Colonic mucosa (tissue), 4 donors: Measurements from ENCODE around the gene TARDBP. TPM values are rescaled to one million over a fixed set of nuclear protein-coding genes. Genes with fewer than 3 reads are reported as not detected.
"Not testable (repeated sequence)": the region's sequence is repeated elsewhere in the genome, so short reads cannot be mapped to it uniquely, and the experiment has no call there.

Experiments
- DNase-seq: peaks from one replicate; pipeline ENCODE4 v3.0.0-alpha.2; 2020
- H3K27ac ChIP-seq: fragments of 200-600 bp; one replicate; pipeline ENCODE4 v1.8.0; 2021
- H3K27me3 ChIP-seq: fragments of 200-600 bp; one replicate; pipeline ENCODE4 v1.8.0; 2021
- H3K36me3 ChIP-seq: fragments of 200-600 bp; one replicate; pipeline ENCODE4 v1.8.0; 2021
- H3K4me1 ChIP-seq: fragments of 200-600 bp; one replicate; pipeline ENCODE4 v1.8.0; 2021; ENCODE audit warnings: mild to moderate bottlenecking
- H3K4me3 ChIP-seq: fragments of 200-600 bp; one replicate; pipeline ENCODE4 v1.8.0; 2021
- H3K9ac ChIP-seq, 2 donors: one replicate each; pipeline ENCODE4 v1.7.0; 2013; ENCODE audit warnings: control low read depth in 2 of 2, low read depth in 2 of 2, low read length in 2 of 2
- H3K9me3 ChIP-seq: fragments of 200-600 bp; one replicate; pipeline ENCODE4 v1.8.0; 2021
- CTCF ChIP-seq: fragments of 200-600 bp; IDR thresholded peaks from one replicate; pipeline ENCODE4 v1.8.0; 2022; ENCODE audit warnings: antibody characterized with exemption, mild to moderate bottlenecking
- intact Hi-C: fragments of 100-400 bp; cut with DNase I; formaldehyde crosslinking; loops from one replicate; pipeline ENCODE4 v1.14.1; 2022
- total RNA-seq, 2 donors: library from RNA; stranded (reverse); fragmentation: NEBNext Ultra II Directional in 1 of 2; extraction: Animal tissue kit (Norgen Biotek cat#: 25700) in 1 of 2; gene quantifications; one replicate each; pipeline ENCODE4 v1.2.1, GENCODE V29; 2021
- donor health status: healthy.
- donor health status: DM: no; HTN: no; CAD: no.
- donor health status: DM: no; HTN: no; CAD: no.

The TARDBP gene
- total RNA-seq, 2 donors from 2014 or later = 126 to 178 TPM

GRCh38 chr1:11000526-11000925 is 11.9 kb upstream of the TARDBP start:
- H3K9me3 ChIP-seq = no peaks in the 10 kb centered on the region
- H3K4me1 ChIP-seq = no peaks in the 10 kb centered on the region
- no peaks in the 10 kb centered on the region for H3K27me3 ChIP-seq
- H3K27ac ChIP-seq = no peak overlapping the region
- H3K4me3 ChIP-seq = no peak overlapping the region
- no peaks in the 10 kb centered on the region for H3K36me3 ChIP-seq
- no peak for DNase-seq
- intact Hi-C loops = no loop called here
- no peak for TF ChIP-seq CTCF
- H3K9ac ChIP-seq = no peak overlapping the region

DNA sequence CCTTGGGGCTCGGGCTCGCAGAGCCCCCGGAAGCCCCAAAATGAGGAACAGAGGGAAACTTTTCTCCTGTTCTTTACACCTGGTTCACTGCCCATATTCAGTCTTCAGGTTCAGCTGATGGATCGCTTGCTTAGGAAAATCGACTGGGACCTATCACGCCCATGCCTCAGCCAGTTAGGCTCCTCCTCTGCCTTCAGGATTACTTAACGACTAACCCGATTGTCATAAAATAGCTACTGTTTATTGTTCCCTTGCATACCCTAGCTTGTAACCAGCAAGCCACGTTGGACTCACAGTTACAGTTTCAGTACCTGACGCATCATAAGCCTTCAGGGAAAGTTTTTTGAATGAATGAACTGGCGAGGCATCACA is 692 bp downstream of the TARDBP start:
- Histone ChIP-seq H3K9me3 (no peaks in the 10 kb centered on the region), H3K36me3 (peaks cover 18% of the 10 kb centered on the region), H3K27ac (peak overlapping the region; percentile 98), H3K27me3 (no peaks in the 10 kb centered on the region), H3K4me1 (peaks cover 14% of the 10 kb centered on the region), H3K4me3 (peak overlapping the region; percentile 100), H3K9ac (peak overlapping the region; percentile 86 to 99)
- TF ChIP-seq CTCF = no peak
- intact Hi-C loops = no loop called here
- no peak for DNase-seq

DNA sequence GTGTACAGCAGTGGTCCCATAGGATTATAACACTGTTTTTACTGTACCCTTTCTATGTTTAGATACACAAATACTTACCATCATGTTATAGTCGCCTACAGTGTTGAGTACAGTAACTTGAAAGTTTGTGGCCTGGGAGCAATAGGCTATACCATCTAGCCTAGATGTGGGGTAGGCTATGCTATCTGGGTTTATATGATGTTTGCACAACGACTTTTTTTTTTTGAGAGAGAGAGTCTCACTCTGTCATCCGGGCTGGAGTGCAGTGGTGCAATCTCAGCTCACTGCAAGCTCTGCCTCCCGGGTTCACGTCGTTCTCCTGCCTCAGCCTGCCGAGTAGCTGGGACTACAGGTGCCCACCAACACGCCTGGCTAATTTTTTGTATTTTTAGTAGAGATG is 6.9 kb downstream of the TARDBP start:
- H3K36me3 ChIP-seq = peaks cover 28% of the 10 kb centered on the region
- H3K27me3 ChIP-seq, intact Hi-C loops, H3K27ac ChIP-seq, H3K4me1 ChIP-seq, H3K9ac ChIP-seq, H3K9me3 ChIP-seq, DNase-seq, H3K4me3 ChIP-seq: not testable (repeated sequence)

DNA sequence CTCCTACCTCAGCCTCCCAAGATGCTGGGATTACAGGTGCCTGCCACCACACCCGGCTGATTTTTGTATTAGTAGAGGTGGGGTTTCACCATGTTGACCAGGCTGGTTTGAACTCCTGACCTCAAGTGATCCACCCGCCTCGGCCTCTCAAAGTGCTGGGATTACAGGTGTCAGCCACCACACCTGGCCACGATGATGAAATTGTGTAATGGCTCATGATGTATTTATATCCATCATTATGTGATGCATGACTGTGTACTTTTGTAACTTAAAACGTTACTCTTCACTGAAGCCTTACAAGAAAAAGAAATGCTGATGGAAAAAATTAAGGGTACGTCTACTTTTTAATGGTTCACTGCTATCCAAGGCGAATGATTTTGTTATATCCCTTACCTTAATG is 7.5 kb downstream of the TARDBP start:
- no peak for TF ChIP-seq CTCF
- H3K27me3 ChIP-seq = no peaks in the 10 kb centered on the region
- no peaks in the 10 kb centered on the region for H3K4me1 ChIP-seq
- DNase-seq = no peak
- H3K4me3 ChIP-seq = no peak overlapping the region
- H3K36me3 ChIP-seq = peaks cover 22% of the 10 kb centered on the region
- no peak overlapping the region for H3K9ac ChIP-seq
- H3K9me3 ChIP-seq = no peaks in the 10 kb centered on the region
- intact Hi-C loops = no loop called here
- H3K27ac ChIP-seq = no peak overlapping the region

DNA sequence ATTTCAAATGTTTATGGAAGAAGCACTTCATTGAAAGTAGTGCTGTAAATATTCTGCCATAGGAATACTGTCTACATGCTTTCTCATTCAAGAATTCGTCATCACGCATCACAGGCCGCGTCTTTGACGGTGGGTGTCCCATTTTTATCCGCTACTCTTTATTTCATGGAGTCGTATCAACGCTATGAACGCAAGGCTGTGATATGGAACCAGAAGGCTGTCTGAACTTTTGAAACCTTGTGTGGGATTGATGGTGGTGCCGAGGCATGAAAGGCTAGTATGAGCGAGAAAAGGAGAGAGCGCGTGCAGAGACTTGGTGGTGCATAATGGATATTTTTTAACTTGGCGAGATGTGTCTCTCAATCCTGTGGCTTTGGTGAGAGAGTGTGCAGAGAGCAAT is 10.7 kb downstream of the TARDBP start:
- peaks cover 16% of the 10 kb centered on the region for H3K36me3 ChIP-seq
- H3K9me3 ChIP-seq = no peaks in the 10 kb centered on the region
- TF ChIP-seq CTCF = no peak
- no peaks in the 10 kb centered on the region for H3K4me1 ChIP-seq
- H3K27me3 ChIP-seq = no peaks in the 10 kb centered on the region
- no peak overlapping the region for H3K27ac ChIP-seq
- no peak for DNase-seq
- H3K9ac ChIP-seq = no peak overlapping the region
- H3K4me3 ChIP-seq = no peak overlapping the region
- intact Hi-C loops = no loop called here

DNA sequence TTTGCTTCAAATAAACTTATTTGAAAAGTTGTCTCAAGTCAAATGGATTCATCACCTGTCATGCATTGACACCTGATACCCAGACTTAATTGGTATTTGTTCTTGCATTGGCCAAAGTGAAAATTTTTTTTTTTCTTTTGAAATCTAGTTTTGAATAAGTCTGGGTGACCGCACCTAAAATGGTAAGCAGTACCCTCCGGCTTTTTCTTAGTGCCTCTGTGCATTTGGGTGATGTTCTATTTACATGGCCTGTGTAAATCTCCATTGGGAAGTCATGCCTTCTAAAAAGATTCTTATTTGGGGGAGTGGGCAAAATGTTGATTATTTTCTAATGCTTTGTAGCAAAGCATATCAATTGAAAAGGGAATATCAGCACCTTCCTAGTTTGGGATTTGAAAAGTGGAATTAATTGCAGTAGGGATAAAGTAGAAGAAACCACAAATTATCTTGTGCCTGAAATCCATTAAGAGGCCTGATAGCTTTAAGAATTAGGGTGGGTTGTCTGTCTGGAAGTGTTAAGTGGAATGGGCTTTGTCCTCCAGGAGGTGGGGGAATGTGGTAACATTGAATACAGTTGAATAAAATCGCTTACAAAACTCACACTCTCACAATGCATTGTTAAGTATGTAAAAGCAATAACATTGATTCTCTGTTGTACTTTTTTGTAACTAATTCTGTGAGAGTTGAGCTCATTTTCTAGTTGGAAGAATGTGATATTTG is 11.9 kb downstream of the TARDBP start:
- Histone ChIP-seq H3K36me3 (peaks cover 16% of the 10 kb centered on the region), H3K9ac (no peak overlapping the region), H3K9me3 (no peaks in the 10 kb centered on the region), H3K27me3 (no peaks in the 10 kb centered on the region), H3K27ac (no peak overlapping the region), H3K4me1 (no peaks in the 10 kb centered on the region), H3K4me3 (no peak overlapping the region)
- intact Hi-C loops = no loop called here
- no peak for DNase-seq
- no peak for TF ChIP-seq CTCF
